Measurements from ENCODE around the gene DPEP2.

Gene DPEP2

GRCh38 chr16:68005211-68005610 lies 5.9 kb upstream of the DPEP2 start:
- H2BK5ac ChIP-seq (ENCODE audit: low read depth, low read length, poor library complexity, severe bottlenecking), result no peak overlapping the region
- no peak overlapping the region for H4K91ac ChIP-seq (ENCODE audit: low read length)
- H3K23ac ChIP-seq (ENCODE audit: low read length in 2 of 2), result no peak overlapping the region
- no peak overlapping the region for H4K8ac ChIP-seq (ENCODE audit: low read length)
- H2BK15ac ChIP-seq (ENCODE audit: low read depth, poor library complexity, severe bottlenecking), result no peak overlapping the region
- H2AFZ ChIP-seq (ENCODE audit: low read depth, low read length), result no peak overlapping the region
- no peak overlapping the region for H3K4me3 ChIP-seq (ENCODE audit: insufficient read depth in 1 of 2, low read depth in 1 of 2, low read length in 2 of 2)
- H3K9me3 ChIP-seq (ENCODE audit: control insufficient read depth, low read length), result no peaks in the 10 kb centered on the region
- H3K9ac ChIP-seq (ENCODE audit: low read length), result no peak overlapping the region
- no peaks in the 10 kb centered on the region for H3K36me3 ChIP-seq (ENCODE audit: control insufficient read depth in 1 of 2, insufficient read depth in 2 of 2, low read depth in 1 of 2, low read length in 2 of 2)
- H2BK12ac ChIP-seq (ENCODE audit: low read length in 2 of 2), result no peak overlapping the region
- H2BK120ac ChIP-seq (ENCODE audit: low read depth, low read length), result no peak overlapping the region
- no peak overlapping the region for H3K4ac ChIP-seq (ENCODE audit: low read depth in 1 of 2, low read length in 2 of 2)
- no peak overlapping the region for H3K27ac ChIP-seq (ENCODE audit: low read length, poor library complexity, severe bottlenecking)
- peaks cover 1% of the 10 kb centered on the region for H3K4me1 ChIP-seq (ENCODE audit: control insufficient read depth, insufficient read depth, low read depth, low read length)
- no peaks in the 10 kb centered on the region for H3K79me1 ChIP-seq (replicated peaks; ENCODE audit: low read length, poor library complexity, severe bottlenecking)
- H3K4me2 ChIP-seq (ENCODE audit: low read length, poor library complexity, severe bottlenecking), result no peak overlapping the region
- no peak for DNase-seq
- no peak overlapping the region for H3K14ac ChIP-seq (ENCODE audit: low read length in 2 of 2)
- no peak overlapping the region for H3K18ac ChIP-seq (ENCODE audit: low read depth in 1 of 2, low read length in 2 of 2)
- 95% methylated on average over 7 of the region's 9 CpGs for WGBS
- no peak overlapping the region for H2AK5ac ChIP-seq (ENCODE audit: low read length, severe bottlenecking)
- peaks cover 0 to 10% of the 10 kb centered on the region in 2 experiments for H3K27me3 ChIP-seq (ENCODE audit: control insufficient read depth in 1 of 2, insufficient read depth in 1 of 2, low read length in 2 of 2)

GRCh38 chr16:68003031-68003430 lies 3.7 kb upstream of the DPEP2 start:
- Histone ChIP-seq H3K9ac (ENCODE audit: low read length) (no peak overlapping the region), H2BK120ac (ENCODE audit: low read depth, low read length) (no peak overlapping the region), H4K91ac (ENCODE audit: low read length) (no peak overlapping the region), H3K9me3 (ENCODE audit: control insufficient read depth, low read length) (no peaks in the 10 kb centered on the region), H2BK15ac (ENCODE audit: low read depth, poor library complexity, severe bottlenecking) (no peak overlapping the region), H3K23ac (ENCODE audit: low read length in 2 of 2) (no peak overlapping the region), H3K4ac (ENCODE audit: low read depth in 1 of 2, low read length in 2 of 2) (no peak overlapping the region), H2BK5ac (ENCODE audit: low read depth, low read length, poor library complexity, severe bottlenecking) (no peak overlapping the region), H2AFZ (ENCODE audit: low read depth, low read length) (no peak overlapping the region), H3K36me3 (ENCODE audit: control insufficient read depth in 1 of 2, insufficient read depth in 2 of 2, low read depth in 1 of 2, low read length in 2 of 2) (no peaks in the 10 kb centered on the region), H3K14ac (ENCODE audit: low read length in 2 of 2) (no peak overlapping the region), H3K27ac (ENCODE audit: low read length, poor library complexity, severe bottlenecking) (no peak overlapping the region), H3K4me1 (ENCODE audit: control insufficient read depth, insufficient read depth, low read depth, low read length) (peaks cover 1% of the 10 kb centered on the region), H3K4me2 (ENCODE audit: low read length, poor library complexity, severe bottlenecking) (no peak overlapping the region), H4K8ac (ENCODE audit: low read length) (no peak overlapping the region), H3K18ac (ENCODE audit: low read depth in 1 of 2, low read length in 2 of 2) (no peak overlapping the region), H3K4me3 (ENCODE audit: insufficient read depth in 1 of 2, low read depth in 1 of 2, low read length in 2 of 2) (no peak overlapping the region), H2AK5ac (ENCODE audit: low read length, severe bottlenecking) (no peak overlapping the region), H3K79me1 (replicated peaks; ENCODE audit: low read length, poor library complexity, severe bottlenecking) (no peaks in the 10 kb centered on the region), H3K27me3 (ENCODE audit: control insufficient read depth in 1 of 2, insufficient read depth in 1 of 2, low read length in 2 of 2) (peaks cover 0 to 4% of the 10 kb centered on the region in 2 experiments), H2BK12ac (ENCODE audit: low read length in 2 of 2) (no peak overlapping the region)
- WGBS, result 69% methylated on average over 3 of the region's 4 CpGs
- peak; percentile 16 for DNase-seq

- Histone ChIP-seq H3K36me3 (ENCODE audit: control insufficient read depth in 1 of 2, insufficient read depth in 2 of 2, low read depth in 1 of 2, low read length in 2 of 2) (no peaks in the 10 kb centered on the region), H3K4me3 (ENCODE audit: insufficient read depth in 1 of 2, low read depth in 1 of 2, low read length in 2 of 2) (no peak overlapping the region), H3K27ac (ENCODE audit: low read length, poor library complexity, severe bottlenecking) (no peak overlapping the region), H2AK5ac (ENCODE audit: low read length, severe bottlenecking) (no peak overlapping the region), H3K14ac (ENCODE audit: low read length in 2 of 2) (no peak overlapping the region), H4K91ac (ENCODE audit: low read length) (no peak overlapping the region), H2BK5ac (ENCODE audit: low read depth, low read length, poor library complexity, severe bottlenecking) (no peak overlapping the region), H3K23ac (ENCODE audit: low read length in 2 of 2) (no peak overlapping the region), H3K9ac (ENCODE audit: low read length) (no peak overlapping the region), H3K18ac (ENCODE audit: low read depth in 1 of 2, low read length in 2 of 2) (no peak overlapping the region), H2BK15ac (ENCODE audit: low read depth, poor library complexity, severe bottlenecking) (no peak overlapping the region), H3K79me1 (replicated peaks; ENCODE audit: low read length, poor library complexity, severe bottlenecking) (no peaks in the 10 kb centered on the region), H2BK12ac (ENCODE audit: low read length in 2 of 2) (no peak overlapping the region), H3K4me2 (ENCODE audit: low read length, poor library complexity, severe bottlenecking) (no peak overlapping the region), H3K4me1 (ENCODE audit: control insufficient read depth, insufficient read depth, low read depth, low read length) (no peaks in the 10 kb centered on the region), H4K8ac (ENCODE audit: low read length) (no peak overlapping the region), H2BK120ac (ENCODE audit: low read depth, low read length) (no peak overlapping the region), H3K9me3 (ENCODE audit: control insufficient read depth, low read length) (no peaks in the 10 kb centered on the region), H3K4ac (ENCODE audit: low read depth in 1 of 2, low read length in 2 of 2) (no peak overlapping the region), H2AFZ (ENCODE audit: low read depth, low read length) (no peak overlapping the region), H3K27me3 (ENCODE audit: control insufficient read depth in 1 of 2, insufficient read depth in 1 of 2, low read length in 2 of 2) (peaks cover 0 to 4% of the 10 kb centered on the region in 2 experiments)
- DNase-seq, result peak; percentile 13
- 54% methylated on average over 3 of the region's 3 CpGs for WGBS
Observed at GRCh38 chr16:68000450-68000849, 1.2 kb upstream of the DPEP2 start.

- no peak overlapping the region for H3K9ac ChIP-seq (ENCODE audit: low read length)
- H4K8ac ChIP-seq (ENCODE audit: low read length), result no peak overlapping the region
- H3K79me1 ChIP-seq (replicated peaks; ENCODE audit: low read length, poor library complexity, severe bottlenecking), result no peaks in the 10 kb centered on the region
- no peak overlapping the region for H3K4me3 ChIP-seq (ENCODE audit: insufficient read depth in 1 of 2, low read depth in 1 of 2, low read length in 2 of 2)
- no peak overlapping the region for H3K4ac ChIP-seq (ENCODE audit: low read depth in 1 of 2, low read length in 2 of 2)
- H3K36me3 ChIP-seq (ENCODE audit: control insufficient read depth in 1 of 2, insufficient read depth in 2 of 2, low read depth in 1 of 2, low read length in 2 of 2), result no peaks in the 10 kb centered on the region
- H3K4me2 ChIP-seq (ENCODE audit: low read length, poor library complexity, severe bottlenecking), result no peak overlapping the region
- no peak overlapping the region for H3K27ac ChIP-seq (ENCODE audit: low read length, poor library complexity, severe bottlenecking)
- H2BK15ac ChIP-seq (ENCODE audit: low read depth, poor library complexity, severe bottlenecking), result no peak overlapping the region
- no peak overlapping the region for H3K14ac ChIP-seq (ENCODE audit: low read length in 2 of 2)
- 83% methylated on average over 1 of the region's 2 CpGs for WGBS
- no peak overlapping the region for H2BK12ac ChIP-seq (ENCODE audit: low read length in 2 of 2)
- H2AK5ac ChIP-seq (ENCODE audit: low read length, severe bottlenecking), result no peak overlapping the region
- H2BK120ac ChIP-seq (ENCODE audit: low read depth, low read length), result no peak overlapping the region
- peak overlapping the region in 1 of 2 experiments; percentile 43 for H3K18ac ChIP-seq (ENCODE audit: low read depth in 1 of 2, low read length in 2 of 2)
- DNase-seq, result no peak
- H3K23ac ChIP-seq (ENCODE audit: low read length in 2 of 2), result no peak overlapping the region
- no peaks in the 10 kb centered on the region for H3K4me1 ChIP-seq (ENCODE audit: control insufficient read depth, insufficient read depth, low read depth, low read length)
- no peak overlapping the region for H4K91ac ChIP-seq (ENCODE audit: low read length)
- no peaks in the 10 kb centered on the region for H3K9me3 ChIP-seq (ENCODE audit: control insufficient read depth, low read length)
- peaks cover 0 to 4% of the 10 kb centered on the region in 2 experiments for H3K27me3 ChIP-seq (ENCODE audit: control insufficient read depth in 1 of 2, insufficient read depth in 1 of 2, low read length in 2 of 2)
- no peak overlapping the region for H2AFZ ChIP-seq (ENCODE audit: low read depth, low read length)
- H2BK5ac ChIP-seq (ENCODE audit: low read depth, low read length, poor library complexity, severe bottlenecking), result no peak overlapping the region
Observed at GRCh38 chr16:67999985-68000384, 701 bp upstream of the DPEP2 start.
